Measurements from ENCODE around the gene CALML6. TPM values are rescaled to one million over a fixed set of nuclear protein-coding genes. Genes with fewer than 3 reads are reported as not detected.

The CALML6 gene
- total and polyA plus RNA-seq, 10 of the 15 experiments (the other 5 are each of a cell fraction or from before 2014, with no cell fraction given): 0.07 to 1.3 (median 0.21) TPM; not detected in 5

DNA sequence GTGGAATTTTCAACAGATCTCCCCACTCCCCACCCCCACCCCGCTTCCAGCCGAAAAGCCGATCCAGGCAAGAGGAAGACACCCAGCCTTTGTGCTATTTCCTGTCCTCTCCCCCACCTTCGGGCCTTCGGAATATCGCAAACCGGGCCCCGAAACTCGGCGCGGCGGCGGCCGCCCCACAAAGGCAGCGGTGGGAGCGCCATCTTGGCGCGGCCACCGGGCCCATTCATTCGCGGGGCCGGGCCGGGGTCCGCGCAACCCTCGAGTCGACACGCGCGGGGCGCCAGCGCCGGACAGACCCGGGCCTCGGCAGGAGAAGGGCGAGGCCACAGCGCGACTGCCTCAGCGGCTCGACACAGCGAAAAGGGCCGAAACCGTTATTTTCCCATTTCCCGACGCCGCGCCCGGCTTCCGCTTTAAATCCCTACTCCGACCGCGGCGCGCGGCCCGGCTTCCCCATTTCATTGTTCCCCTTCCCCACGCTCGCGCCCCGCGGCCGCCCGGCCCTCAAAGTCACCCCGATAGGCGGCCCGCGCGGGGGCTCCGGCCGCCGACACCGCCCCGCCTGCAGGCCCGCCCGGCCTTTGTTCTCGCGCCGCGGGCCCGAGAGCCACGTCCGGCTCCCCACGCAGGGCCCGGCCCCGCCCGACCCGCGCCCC is 25.1 kb upstream of the CALML6 start (continued):
- no peak for TF ChIP-seq MEF2A (IDR thresholded peaks at IDR 0.05; ENCODE audit: insufficient read depth, low read depth, low read length)
- TF ChIP-seq YBX1 (IDR thresholded peaks at IDR 0.05): no peak
- no peak for TF ChIP-seq SUZ12 (IDR thresholded peaks at IDR 0.05; ENCODE audit: unreplicated experiment)
- TF ChIP-seq SIX5 (IDR thresholded peaks at IDR 0.05; ENCODE audit: low read depth, low read length, severe bottlenecking): no peak
- TF ChIP-seq STAT3 (IDR thresholded peaks at IDR 0.05; ENCODE audit: low read depth, low read length): no peak
- TF ChIP-seq, protein P1, sequence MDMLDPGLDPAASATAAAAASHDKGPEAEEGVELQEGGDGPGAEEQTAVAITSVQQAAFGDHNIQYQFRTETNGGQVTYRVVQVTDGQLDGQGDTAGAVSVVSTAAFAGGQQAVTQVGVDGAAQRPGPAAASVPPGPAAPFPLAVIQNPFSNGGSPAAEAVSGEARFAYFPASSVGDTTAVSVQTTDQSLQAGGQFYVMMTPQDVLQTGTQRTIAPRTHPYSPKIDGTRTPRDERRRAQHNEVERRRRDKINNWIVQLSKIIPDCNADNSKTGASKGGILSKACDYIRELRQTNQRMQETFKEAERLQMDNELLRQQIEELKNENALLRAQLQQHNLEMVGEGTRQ (IDR thresholded peaks at IDR 0.05; ENCODE audit: borderline replicate concordance, low read depth, low read length): no peak
- no peak for TF ChIP-seq CHD4 (IDR thresholded peaks at IDR 0.05)
- peak; percentile 66; the same call in 1 of the 2 replicates for TF ChIP-seq TAF1 (IDR thresholded peaks at IDR 0.05; ENCODE audit: borderline replicate concordance, low read depth, low read length)
- TF ChIP-seq, protein P2, sequence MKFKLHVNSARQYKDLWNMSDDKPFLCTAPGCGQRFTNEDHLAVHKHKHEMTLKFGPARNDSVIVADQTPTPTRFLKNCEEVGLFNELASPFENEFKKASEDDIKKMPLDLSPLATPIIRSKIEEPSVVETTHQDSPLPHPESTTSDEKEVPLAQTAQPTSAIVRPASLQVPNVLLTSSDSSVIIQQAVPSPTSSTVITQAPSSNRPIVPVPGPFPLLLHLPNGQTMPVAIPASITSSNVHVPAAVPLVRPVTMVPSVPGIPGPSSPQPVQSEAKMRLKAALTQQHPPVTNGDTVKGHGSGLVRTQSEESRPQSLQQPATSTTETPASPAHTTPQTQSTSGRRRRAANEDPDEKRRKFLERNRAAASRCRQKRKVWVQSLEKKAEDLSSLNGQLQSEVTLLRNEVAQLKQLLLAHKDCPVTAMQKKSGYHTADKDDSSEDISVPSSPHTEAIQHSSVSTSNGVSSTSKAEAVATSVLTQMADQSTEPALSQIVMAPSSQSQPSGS (IDR thresholded peaks at IDR 0.05; ENCODE audit: low read length): no peak
- TF ChIP-seq, protein P3, sequence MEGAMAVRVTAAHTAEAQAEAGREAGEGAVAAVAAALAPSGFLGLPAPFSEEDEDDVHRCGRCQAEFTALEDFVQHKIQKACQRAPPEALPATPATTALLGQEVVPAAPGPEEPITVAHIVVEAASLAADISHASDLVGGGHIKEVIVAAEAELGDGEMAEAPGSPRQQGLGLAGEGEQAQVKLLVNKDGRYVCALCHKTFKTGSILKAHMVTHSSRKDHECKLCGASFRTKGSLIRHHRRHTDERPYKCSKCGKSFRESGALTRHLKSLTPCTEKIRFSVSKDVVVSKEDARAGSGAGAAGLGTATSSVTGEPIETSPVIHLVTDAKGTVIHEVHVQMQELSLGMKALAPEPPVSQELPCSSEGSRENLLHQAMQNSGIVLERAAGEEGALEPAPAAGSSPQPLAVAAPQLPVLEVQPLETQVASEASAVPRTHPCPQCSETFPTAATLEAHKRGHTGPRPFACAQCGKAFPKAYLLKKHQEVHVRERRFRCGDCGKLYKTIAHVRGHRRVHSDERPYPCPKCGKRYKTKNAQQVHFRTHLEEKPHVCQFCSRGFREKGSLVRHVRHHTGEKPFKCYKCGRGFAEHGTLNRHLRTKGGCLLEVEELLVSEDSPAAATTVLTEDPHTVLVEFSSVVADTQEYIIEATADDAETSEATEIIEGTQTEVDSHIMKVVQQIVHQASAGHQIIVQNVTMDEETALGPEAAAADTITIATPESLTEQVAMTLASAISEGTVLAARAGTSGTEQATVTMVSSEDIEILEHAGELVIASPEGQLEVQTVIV (IDR thresholded peaks at IDR 0.05; ENCODE audit: borderline replicate concordance, partially characterized antibody): no peak
- no peak for TF ChIP-seq CBX5 (IDR thresholded peaks at IDR 0.05; ENCODE audit: low read depth)
- TF ChIP-seq, protein P4, sequence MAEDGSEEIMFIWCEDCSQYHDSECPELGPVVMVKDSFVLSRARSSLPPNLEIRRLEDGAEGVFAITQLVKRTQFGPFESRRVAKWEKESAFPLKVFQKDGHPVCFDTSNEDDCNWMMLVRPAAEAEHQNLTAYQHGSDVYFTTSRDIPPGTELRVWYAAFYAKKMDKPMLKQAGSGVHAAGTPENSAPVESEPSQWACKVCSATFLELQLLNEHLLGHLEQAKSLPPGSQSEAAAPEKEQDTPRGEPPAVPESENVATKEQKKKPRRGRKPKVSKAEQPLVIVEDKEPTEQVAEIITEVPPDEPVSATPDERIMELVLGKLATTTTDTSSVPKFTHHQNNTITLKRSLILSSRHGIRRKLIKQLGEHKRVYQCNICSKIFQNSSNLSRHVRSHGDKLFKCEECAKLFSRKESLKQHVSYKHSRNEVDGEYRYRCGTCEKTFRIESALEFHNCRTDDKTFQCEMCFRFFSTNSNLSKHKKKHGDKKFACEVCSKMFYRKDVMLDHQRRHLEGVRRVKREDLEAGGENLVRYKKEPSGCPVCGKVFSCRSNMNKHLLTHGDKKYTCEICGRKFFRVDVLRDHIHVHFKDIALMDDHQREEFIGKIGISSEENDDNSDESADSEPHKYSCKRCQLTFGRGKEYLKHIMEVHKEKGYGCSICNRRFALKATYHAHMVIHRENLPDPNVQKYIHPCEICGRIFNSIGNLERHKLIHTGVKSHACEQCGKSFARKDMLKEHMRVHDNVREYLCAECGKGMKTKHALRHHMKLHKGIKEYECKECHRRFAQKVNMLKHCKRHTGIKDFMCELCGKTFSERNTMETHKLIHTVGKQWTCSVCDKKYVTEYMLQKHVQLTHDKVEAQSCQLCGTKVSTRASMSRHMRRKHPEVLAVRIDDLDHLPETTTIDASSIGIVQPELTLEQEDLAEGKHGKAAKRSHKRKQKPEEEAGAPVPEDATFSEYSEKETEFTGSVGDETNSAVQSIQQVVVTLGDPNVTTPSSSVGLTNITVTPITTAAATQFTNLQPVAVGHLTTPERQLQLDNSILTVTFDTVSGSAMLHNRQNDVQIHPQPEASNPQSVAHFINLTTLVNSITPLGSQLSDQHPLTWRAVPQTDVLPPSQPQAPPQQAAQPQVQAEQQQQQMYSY (CRISPR knock-in tag; IDR thresholded peaks at IDR 0.05): no peak
- TF ChIP-seq TARDBP (IDR thresholded peaks at IDR 0.05; ENCODE audit: borderline replicate concordance): no peak
- TF ChIP-seq NFYA (IDR thresholded peaks at IDR 0.05; ENCODE audit: borderline replicate concordance, low read depth, low read length): no peak
- TF ChIP-seq CREB1 (IDR thresholded peaks at IDR 0.05; ENCODE audit: low read depth): no peak
- no peak for TF ChIP-seq STAT1 (conservative IDR thresholded peaks at IDR 0.05)
- no peak for TF ChIP-seq RAD51 (IDR thresholded peaks at IDR 0.05)
- TF ChIP-seq KLF5 (IDR thresholded peaks at IDR 0.05; ENCODE audit: partially characterized antibody): no peak
- TF ChIP-seq, protein P5, sequence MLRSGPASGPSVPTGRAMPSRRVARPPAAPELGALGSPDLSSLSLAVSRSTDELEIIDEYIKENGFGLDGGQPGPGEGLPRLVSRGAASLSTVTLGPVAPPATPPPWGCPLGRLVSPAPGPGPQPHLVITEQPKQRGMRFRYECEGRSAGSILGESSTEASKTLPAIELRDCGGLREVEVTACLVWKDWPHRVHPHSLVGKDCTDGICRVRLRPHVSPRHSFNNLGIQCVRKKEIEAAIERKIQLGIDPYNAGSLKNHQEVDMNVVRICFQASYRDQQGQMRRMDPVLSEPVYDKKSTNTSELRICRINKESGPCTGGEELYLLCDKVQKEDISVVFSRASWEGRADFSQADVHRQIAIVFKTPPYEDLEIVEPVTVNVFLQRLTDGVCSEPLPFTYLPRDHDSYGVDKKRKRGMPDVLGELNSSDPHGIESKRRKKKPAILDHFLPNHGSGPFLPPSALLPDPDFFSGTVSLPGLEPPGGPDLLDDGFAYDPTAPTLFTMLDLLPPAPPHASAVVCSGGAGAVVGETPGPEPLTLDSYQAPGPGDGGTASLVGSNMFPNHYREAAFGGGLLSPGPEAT (IDR thresholded peaks at IDR 0.05; ENCODE audit: low read depth): no peak

All from GM12878 (cell line).